ENCODE measurements around the gene RAD9A. TPM values are rescaled to one million over a fixed set of nuclear protein-coding genes. Genes with fewer than 3 reads are reported as not detected.

Gene RAD9A
- total and polyA plus RNA-seq, 9 of the 15 experiments (the other 6 are each of a cell fraction or from before 2014, with no cell fraction given): 1.4 to 41.2 (median 16.1) TPM

- TF ChIP-seq ZNF592 (IDR thresholded peaks at IDR 0.05): 0 out of 2 replicates have a peak, but pooled peaks have one; percentile 61
- no peak for TF ChIP-seq ELK1 (CRISPR knock-in tag; IDR thresholded peaks at IDR 0.05)
- peak; percentile 28; the same call in 1 of the 2 replicates for TF ChIP-seq ELF4 (CRISPR knock-in tag; IDR thresholded peaks at IDR 0.05)
- TF ChIP-seq RBBP5 (IDR thresholded peaks at IDR 0.05; ENCODE audit: borderline replicate concordance, insufficient read depth, low read length, poor library complexity, severe bottlenecking): no peak
- TF ChIP-seq SPI1 (IDR thresholded peaks at IDR 0.05; ENCODE audit: borderline replicate concordance, low read depth, low read length): 0 out of 2 replicates have a peak, but pooled peaks have one; percentile 2
- 0 out of 2 replicates have a peak, but pooled peaks have one; percentile 32 for TF ChIP-seq THRB (CRISPR knock-in tag; conservative IDR thresholded peaks at IDR 0.05)
- TF ChIP-seq TFE3 (CRISPR knock-in tag; IDR thresholded peaks at IDR 0.05): no peak
- TF ChIP-seq SMARCA4 (IDR thresholded peaks at IDR 0.05): no peak
- no peak for TF ChIP-seq SNIP1 (IDR thresholded peaks at IDR 0.05; ENCODE audit: low read depth)
- TF ChIP-seq RCOR1 (IDR thresholded peaks at IDR 0.05; ENCODE audit: borderline replicate concordance in 1 of 2, low read depth in 2 of 2, low read length in 2 of 2): peak in 1 of 2 experiments; percentile 45; a peak in 1 of 4 replicates
- TF ChIP-seq CREB1 (IDR thresholded peaks at IDR 0.05): no peak
- TF ChIP-seq CREB1 (CRISPR knock-in tag; IDR thresholded peaks at IDR 0.05): peak; percentile 31; the same call in 1 of the 2 replicates
- TF ChIP-seq ZBTB33 (CRISPR knock-in tag; IDR thresholded peaks at IDR 0.05): 0 out of 2 replicates have a peak, but pooled peaks have one; percentile 51
- TF ChIP-seq POLR3A (IDR thresholded peaks at IDR 0.05; ENCODE audit: borderline replicate concordance, extremely low read depth, insufficient read depth, insufficient read length): no peak
- no peak for TF ChIP-seq ZNF324 (CRISPR knock-in tag; IDR thresholded peaks at IDR 0.05)
These were observed 34.8 kb upstream of the RAD9A start (continued) for GRCh38 chr11:67356864-67357561.
